Retinal pigment epithelial cell (primary cell): Measurements from ENCODE around the gene ENTPD7.
A peak's percentile ranks its signal among the peaks of the same experiment; 100 is the strongest.

Experiments
- DNase-seq: peaks from one replicate; pipeline ENCODE4 v3.0.0-alpha.2; 2010; ENCODE audit warnings: low read depth
- H3K4me3 ChIP-seq: 2 replicates; pipeline ENCODE4 v1.5.1; 2011; ENCODE audit warnings: mild to moderate bottlenecking, low read length, control low read depth, moderate library complexity
- TF ChIP-seq, protein P1 (sequence below): conservative IDR thresholded peaks from 2 replicates; pipeline ENCODE4 v1.5.1; 2011; ENCODE audit warnings: low read depth, low read length, control low read depth, inconsistent platforms

ENTPD7 gene

DNA sequence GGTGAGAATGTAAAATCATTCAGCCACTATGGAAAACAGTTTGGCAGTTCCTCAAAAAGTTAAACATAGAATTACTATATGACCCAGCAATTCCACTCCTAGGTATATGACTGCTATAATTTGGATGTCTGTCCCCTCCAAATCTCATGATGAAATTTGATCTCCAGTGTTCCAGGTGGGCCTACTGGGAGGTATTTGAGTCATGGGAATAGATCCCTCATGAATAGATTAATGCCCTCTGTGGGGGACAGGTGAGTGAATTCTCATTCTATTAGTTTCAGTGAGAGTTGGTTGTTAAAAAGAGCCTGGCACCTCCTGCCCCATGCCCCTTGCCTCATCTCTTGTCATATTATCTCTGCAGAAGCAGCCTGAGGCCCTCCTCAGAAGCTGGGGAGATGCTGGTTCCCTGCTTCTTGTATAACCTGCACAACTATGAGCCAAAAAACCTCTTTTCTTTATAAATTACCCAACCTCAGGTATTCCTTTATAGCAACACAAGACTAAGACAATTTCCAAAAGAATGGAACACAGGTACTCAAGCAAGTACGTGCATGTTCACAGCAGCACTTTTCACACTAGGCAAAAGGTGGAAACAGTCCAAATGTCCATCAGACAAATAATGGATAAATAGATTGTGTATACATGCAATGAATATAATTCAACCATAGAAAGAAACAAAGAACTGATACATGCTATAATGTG is 30.2 kb upstream of the ENTPD7 start:
- H3K4me3 ChIP-seq: no peak overlapping the region
- TF ChIP-seq, protein P1, sequence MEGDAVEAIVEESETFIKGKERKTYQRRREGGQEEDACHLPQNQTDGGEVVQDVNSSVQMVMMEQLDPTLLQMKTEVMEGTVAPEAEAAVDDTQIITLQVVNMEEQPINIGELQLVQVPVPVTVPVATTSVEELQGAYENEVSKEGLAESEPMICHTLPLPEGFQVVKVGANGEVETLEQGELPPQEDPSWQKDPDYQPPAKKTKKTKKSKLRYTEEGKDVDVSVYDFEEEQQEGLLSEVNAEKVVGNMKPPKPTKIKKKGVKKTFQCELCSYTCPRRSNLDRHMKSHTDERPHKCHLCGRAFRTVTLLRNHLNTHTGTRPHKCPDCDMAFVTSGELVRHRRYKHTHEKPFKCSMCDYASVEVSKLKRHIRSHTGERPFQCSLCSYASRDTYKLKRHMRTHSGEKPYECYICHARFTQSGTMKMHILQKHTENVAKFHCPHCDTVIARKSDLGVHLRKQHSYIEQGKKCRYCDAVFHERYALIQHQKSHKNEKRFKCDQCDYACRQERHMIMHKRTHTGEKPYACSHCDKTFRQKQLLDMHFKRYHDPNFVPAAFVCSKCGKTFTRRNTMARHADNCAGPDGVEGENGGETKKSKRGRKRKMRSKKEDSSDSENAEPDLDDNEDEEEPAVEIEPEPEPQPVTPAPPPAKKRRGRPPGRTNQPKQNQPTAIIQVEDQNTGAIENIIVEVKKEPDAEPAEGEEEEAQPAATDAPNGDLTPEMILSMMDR: no peak
- DNase-seq: no peak

DNA sequence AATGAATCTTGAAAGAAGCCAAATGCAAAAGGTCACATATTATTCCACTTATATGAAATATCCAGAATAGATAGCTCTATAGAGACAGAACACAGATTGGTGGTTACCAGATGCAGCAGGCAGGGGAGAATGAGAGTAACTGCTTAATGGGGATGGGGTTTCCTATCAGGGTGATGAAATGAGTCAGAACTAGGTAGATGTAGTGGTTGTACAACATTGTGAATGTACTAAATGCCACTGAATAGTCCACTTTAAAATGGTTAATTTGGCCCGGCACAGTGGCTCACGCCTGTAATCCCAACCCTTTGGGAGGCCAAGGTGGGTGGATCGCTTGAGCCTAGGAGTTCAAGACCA is 29.7 kb upstream of the ENTPD7 start:
- no peak overlapping the region for H3K4me3 ChIP-seq
- TF ChIP-seq, protein P1: no peak
- no peak for DNase-seq

DNA sequence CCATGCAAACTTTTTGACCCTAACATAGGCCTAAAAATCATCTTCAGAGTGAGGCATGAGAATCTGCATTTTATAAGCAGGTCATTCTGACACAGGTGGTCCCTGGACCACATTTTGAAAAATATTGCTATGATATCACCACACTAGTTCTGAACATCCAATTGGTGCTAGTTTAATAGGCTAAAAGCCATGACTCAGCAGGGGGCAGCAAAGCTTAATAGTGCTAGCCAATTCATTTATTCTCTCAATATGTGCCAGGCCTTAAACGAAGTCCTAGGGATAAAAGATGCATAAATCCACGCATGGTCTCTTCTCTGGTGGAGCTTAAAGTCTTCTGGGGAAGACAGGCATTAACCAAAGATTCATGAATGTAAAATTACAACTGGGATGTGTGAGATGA is 28.9 kb upstream of the ENTPD7 start:
- H3K4me3 ChIP-seq: no peak overlapping the region
- no peak for DNase-seq
- TF ChIP-seq, protein P1: peak; percentile 61

DNA sequence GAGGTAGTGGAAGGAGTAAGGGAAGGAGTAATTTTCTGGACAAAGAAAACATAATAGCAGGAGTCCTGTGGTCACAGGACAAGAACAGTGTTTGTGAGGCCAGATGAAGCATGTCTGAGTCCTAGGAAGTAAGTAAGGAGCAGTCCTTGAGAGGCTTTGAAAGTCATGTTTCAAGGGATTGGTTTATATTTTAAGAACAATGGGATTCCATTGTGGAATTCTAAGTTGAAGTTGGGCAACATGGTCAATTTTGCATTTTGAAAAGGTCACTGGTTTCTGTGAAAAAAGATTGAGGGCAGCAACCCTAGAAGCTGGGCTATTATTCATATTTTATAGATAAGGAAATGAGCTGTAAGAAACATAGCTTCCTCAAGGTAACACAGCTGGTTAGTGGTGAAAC is 28.3 kb upstream of the ENTPD7 start:
- TF ChIP-seq, protein P1: no peak
- no peak overlapping the region for H3K4me3 ChIP-seq
- DNase-seq: no peak

DNA sequence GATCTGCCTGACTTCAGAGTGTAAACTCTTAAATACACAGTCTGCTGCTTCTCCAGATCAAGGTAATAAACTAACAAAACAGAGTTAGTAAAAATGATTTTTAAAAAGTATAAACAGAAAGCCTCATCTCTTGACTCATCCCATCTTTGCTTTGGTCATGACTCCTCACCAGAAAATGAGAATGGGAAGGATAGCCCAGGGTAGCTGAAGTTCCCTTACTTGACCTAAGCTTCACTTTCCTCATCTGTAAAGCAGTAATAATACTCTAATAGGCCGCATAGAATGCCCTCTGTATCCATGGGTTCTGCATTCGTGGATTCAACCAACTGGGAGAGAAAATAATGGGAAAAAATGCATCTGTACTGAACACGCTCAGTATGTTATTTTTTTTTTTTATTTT is 27.8 kb upstream of the ENTPD7 start:
- TF ChIP-seq, protein P1: no peak
- no peak for DNase-seq
- H3K4me3 ChIP-seq: no peak overlapping the region

DNA sequence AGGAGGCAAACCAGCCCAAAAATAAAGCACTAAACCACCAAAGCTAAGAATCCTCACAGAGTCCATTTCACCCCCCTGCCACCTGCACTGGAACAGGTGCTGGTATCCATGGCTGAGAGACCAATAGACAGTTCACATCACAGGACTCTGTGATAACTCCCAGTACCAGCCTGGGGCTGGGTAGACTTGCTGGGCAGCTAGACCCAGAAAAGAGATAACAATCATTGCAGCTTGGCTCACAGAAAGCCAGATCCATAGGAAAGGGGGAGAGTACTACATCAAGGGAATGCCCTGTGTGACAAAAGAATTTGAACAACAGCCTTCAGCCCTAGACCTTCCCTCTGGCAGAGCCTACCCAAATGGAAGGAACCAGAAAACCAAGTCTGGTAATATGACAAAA is 25.5 kb upstream of the ENTPD7 start:
- TF ChIP-seq, protein P1: no peak
- H3K4me3 ChIP-seq: no peak overlapping the region
- no peak for DNase-seq

DNA sequence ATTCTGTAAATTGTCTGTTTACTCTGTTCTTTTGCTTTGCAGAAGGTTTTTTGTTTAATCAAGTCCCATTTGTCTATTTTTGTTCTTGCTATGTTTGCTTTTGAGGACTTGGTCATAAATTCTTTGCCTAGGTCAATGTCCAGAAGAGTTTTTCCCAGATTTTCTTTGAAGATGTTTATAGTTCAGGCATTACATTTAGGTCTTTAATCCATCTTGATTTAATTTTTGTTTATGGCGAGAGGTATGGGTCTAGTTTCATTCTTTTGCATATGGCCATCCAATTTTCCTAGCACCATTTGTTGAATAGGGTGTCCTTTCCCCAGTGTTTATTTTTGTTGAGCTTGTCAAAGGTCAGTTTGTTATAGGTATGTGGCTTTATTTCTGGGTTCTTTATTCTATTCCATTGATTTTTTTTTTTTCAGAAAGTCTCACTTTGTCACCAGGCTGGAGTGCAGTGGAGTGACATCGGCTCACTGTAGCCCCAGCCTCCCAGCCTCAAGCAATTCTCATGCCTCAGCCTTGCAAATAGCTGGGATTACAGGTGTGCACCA is 11.6 kb upstream of the ENTPD7 start:
- TF ChIP-seq, protein P1: no peak
- DNase-seq: no peak

More for the DNA sequence above, 11.6 kb upstream of the ENTPD7 start:
- no peak overlapping the region for H3K4me3 ChIP-seq
